Measurements from ENCODE around the gene GHSR. TPM values are rescaled to one million over a fixed set of nuclear protein-coding genes. Genes with fewer than 3 reads are reported as not detected.

Gene GHSR
- total and polyA plus RNA-seq, 4 donors, result not detected

- DNase-seq (ENCODE audit: low spot score), result peak; percentile 42
- H3K36me3 ChIP-seq (ENCODE audit: control insufficient read depth in 4 of 4, insufficient read depth in 3 of 4, low read depth in 1 of 4, low read length in 3 of 4), result no peaks in the 10 kb centered on the region
- H3K27ac ChIP-seq (ENCODE audit: low read depth in 1 of 2, low read length in 2 of 2), result no peak overlapping the region
- TF ChIP-seq YY1 (IDR thresholded peaks at IDR 0.05), result peak; percentile 22
- peak; percentile 98 for TF ChIP-seq REST (IDR thresholded peaks at IDR 0.05)
- TF ChIP-seq NR2F2 (IDR thresholded peaks at IDR 0.05), result no peak
- WGBS, result 9% methylated on average over 34 of the region's 34 CpGs
- H3K4me1 ChIP-seq (ENCODE audit: control insufficient read depth in 4 of 4, insufficient read depth in 4 of 4, low read length in 3 of 4), result peaks cover 0 to 15% (median 11%) of the 10 kb centered on the region in 4 donors
- H3K9ac ChIP-seq (ENCODE audit: low read depth in 1 of 2, low read length in 2 of 2), result no peak overlapping the region
- peak overlapping the region in 1 of 3 donors; percentile 8 for H3K4me3 ChIP-seq (ENCODE audit: low read depth in 1 of 3, low read length in 3 of 3)
- H3K27me3 ChIP-seq (ENCODE audit: control insufficient read depth in 4 of 4, insufficient read depth in 4 of 4, low read length in 3 of 4), result peaks cover 0 to 21% (median 14%) of the 10 kb centered on the region in 4 donors
- no peaks in the 10 kb centered on the region for H3K9me3 ChIP-seq (ENCODE audit: control insufficient read depth in 4 of 4, low read length in 3 of 4)
Measured at GRCh38 chr3:172449466-172450149, 1.4 kb upstream of the GHSR start.

GRCh38 chr3:172448661-172449465 is 607 bp upstream of the GHSR start:
- Histone ChIP-seq H3K9me3 (ENCODE audit: control insufficient read depth in 4 of 4, low read length in 3 of 4) (no peaks in the 10 kb centered on the region), H3K27ac (ENCODE audit: low read depth in 1 of 2, low read length in 2 of 2) (no peak overlapping the region), H3K4me1 (ENCODE audit: control insufficient read depth in 4 of 4, insufficient read depth in 4 of 4, low read length in 3 of 4) (peaks cover 0 to 15% (median 11%) of the 10 kb centered on the region in 4 donors), H3K9ac (ENCODE audit: low read depth in 1 of 2, low read length in 2 of 2) (no peak overlapping the region), H3K36me3 (ENCODE audit: control insufficient read depth in 4 of 4, insufficient read depth in 3 of 4, low read depth in 1 of 4, low read length in 3 of 4) (no peaks in the 10 kb centered on the region), H3K4me3 (ENCODE audit: low read depth in 1 of 3, low read length in 3 of 3) (no peak overlapping the region), H3K27me3 (ENCODE audit: control insufficient read depth in 4 of 4, insufficient read depth in 4 of 4, low read length in 3 of 4) (peaks cover 0 to 21% (median 14%) of the 10 kb centered on the region in 4 donors)
- DNase-seq (ENCODE audit: low spot score), result no peak
- no peak for TF ChIP-seq MAX (IDR thresholded peaks at IDR 0.05)
- TF ChIP-seq JUND (IDR thresholded peaks at IDR 0.05), result no peak
- TF ChIP-seq NR2F2 (IDR thresholded peaks at IDR 0.05), result no peak
- TF ChIP-seq CTCF (IDR thresholded peaks at IDR 0.05; ENCODE audit: low read depth, low read length, missing input control), result no peak
- TF ChIP-seq HNF4G (IDR thresholded peaks at IDR 0.05), result no peak
- TF ChIP-seq EGR1 (IDR thresholded peaks at IDR 0.05; ENCODE audit: low read depth in 2 of 2), result no peak
- TF ChIP-seq HNF4A (conservative IDR thresholded peaks at IDR 0.05), result no peak
- no peak for TF ChIP-seq TAF1 (conservative IDR thresholded peaks at IDR 0.05)
- no peak for TF ChIP-seq FOXA1 (IDR thresholded peaks at IDR 0.05)
- TF ChIP-seq ATF3 (IDR thresholded peaks at IDR 0.05), result no peak
- WGBS, result 11% methylated on average over 43 of the region's 43 CpGs
